ENCODE results near the gene PAPLN. TPM values are rescaled to one million over a fixed set of nuclear protein-coding genes. Genes with fewer than 3 reads are reported as not detected.
"Not testable (repeated sequence)": the region's sequence is repeated elsewhere in the genome, so short reads cannot be mapped to it uniquely, and the experiment has no call there.

The PAPLN gene
- total RNA-seq, 2 donors from 2014 or later = 18.4 to 20.1 TPM

GRCh38 chr14:73305499-73305898 lies 68.2 kb downstream of the PAPLN start:
- H3K4me3 ChIP-seq (ENCODE audit: low read length) = no peak overlapping the region
- no peak overlapping the region for H3K9ac ChIP-seq (ENCODE audit: extremely low read depth, low read length, poor library complexity, severe bottlenecking)
- DNase-seq = no peak
- TF ChIP-seq CTCF (conservative IDR thresholded peaks at IDR 0.05) = no peak
- no peaks in the 10 kb centered on the region for H3K4me1 ChIP-seq (ENCODE audit: control insufficient read depth, insufficient read depth, low read length)
- Mint-ChIP-seq H3K27me3 (ENCODE audit: insufficient read depth) (no peaks in the 10 kb centered on the region), H3K4me1 (no peaks in the 10 kb centered on the region), H3K9me3 (peaks cover 3% of the 10 kb centered on the region), H3K36me3 (ENCODE audit: low read depth) (peaks cover 30% of the 10 kb centered on the region), H3K4me3 (no peak overlapping the region), H3K27ac (no peak overlapping the region)
- H3K9me3 ChIP-seq (ENCODE audit: control insufficient read depth, low read length) = no peaks in the 10 kb centered on the region
- no peak overlapping the region for H3K27ac ChIP-seq (ENCODE audit: low read depth, low read length)
- 82 to 85% methylated on average over 3 of the region's 3 CpGs for WGBS, 2 experiments (ENCODE audit: insufficient coverage in 1 of 2, insufficient read length in 1 of 2)
- H3K27me3 ChIP-seq (ENCODE audit: control insufficient read depth, insufficient read depth, low read length, poor library complexity, severe bottlenecking) = no peaks in the 10 kb centered on the region
- peaks cover 20% of the 10 kb centered on the region for H3K36me3 ChIP-seq (ENCODE audit: control insufficient read depth, insufficient read depth, low read length)

GRCh38 chr14:73307261-73307660 lies 70.0 kb downstream of the PAPLN start:
- H3K4me1 ChIP-seq (ENCODE audit: control insufficient read depth, insufficient read depth, low read length) = no peaks in the 10 kb centered on the region
- H3K4me1 Mint-ChIP-seq = no peaks in the 10 kb centered on the region
- no peaks in the 10 kb centered on the region for H3K27me3 ChIP-seq (ENCODE audit: control insufficient read depth, insufficient read depth, low read length, poor library complexity, severe bottlenecking)
- 95 to 100% methylated on average over 2 to 3 of the region's 3 CpGs for WGBS, 2 experiments (ENCODE audit: insufficient coverage in 1 of 2, insufficient read length in 1 of 2)
- H3K36me3 Mint-ChIP-seq (ENCODE audit: low read depth) = peaks cover 21% of the 10 kb centered on the region
- DNase-seq = no peak
- H3K9me3 ChIP-seq (ENCODE audit: control insufficient read depth, low read length) = no peaks in the 10 kb centered on the region
- peaks cover 12% of the 10 kb centered on the region for H3K36me3 ChIP-seq (ENCODE audit: control insufficient read depth, insufficient read depth, low read length)
- no peak for TF ChIP-seq CTCF (conservative IDR thresholded peaks at IDR 0.05)
- H3K4me3 ChIP-seq (ENCODE audit: low read length) = no peak overlapping the region
- no peak overlapping the region for H3K4me3 Mint-ChIP-seq
- no peak overlapping the region for H3K27ac Mint-ChIP-seq
- no peak overlapping the region for H3K9ac ChIP-seq (ENCODE audit: extremely low read depth, low read length, poor library complexity, severe bottlenecking)
- no peak overlapping the region for H3K27ac ChIP-seq (ENCODE audit: low read depth, low read length)
- peaks cover 3% of the 10 kb centered on the region for H3K9me3 Mint-ChIP-seq
- H3K27me3 Mint-ChIP-seq (ENCODE audit: insufficient read depth) = no peaks in the 10 kb centered on the region

- peaks cover 14% of the 10 kb centered on the region for H3K36me3 ChIP-seq (ENCODE audit: control insufficient read depth, insufficient read depth, low read length)
- peaks cover 22% of the 10 kb centered on the region for H3K36me3 Mint-ChIP-seq (ENCODE audit: low read depth)
- not testable (repeated sequence) for H3K9me3 ChIP-seq (ENCODE audit: control insufficient read depth, low read length); H3K4me3 ChIP-seq (ENCODE audit: low read length); H3K4me3 Mint-ChIP-seq; DNase-seq; H3K27ac ChIP-seq (ENCODE audit: low read depth, low read length); H3K4me1 Mint-ChIP-seq; H3K9me3 Mint-ChIP-seq; H3K27me3 ChIP-seq (ENCODE audit: control insufficient read depth, insufficient read depth, low read length, poor library complexity, severe bottlenecking); H3K9ac ChIP-seq (ENCODE audit: extremely low read depth, low read length, poor library complexity, severe bottlenecking); H3K27me3 Mint-ChIP-seq (ENCODE audit: insufficient read depth); H3K4me1 ChIP-seq (ENCODE audit: control insufficient read depth, insufficient read depth, low read length); H3K27ac Mint-ChIP-seq
- no CpG with 5 or more reads among the region's 1 CpG for WGBS, 2 experiments (ENCODE audit: insufficient coverage in 1 of 2, insufficient read length in 1 of 2)
These were observed 71.9 kb downstream of the PAPLN start for GRCh38 chr14:73309207-73309606.

GRCh38 chr14:73311708-73312030 lies 74.4 kb downstream of the PAPLN start:
- Histone ChIP-seq H3K4me3 (ENCODE audit: low read length) (no peak overlapping the region), H3K27ac (ENCODE audit: low read depth, low read length) (no peak overlapping the region), H3K4me1 (ENCODE audit: control insufficient read depth, insufficient read depth, low read length) (no peaks in the 10 kb centered on the region), H3K9me3 (ENCODE audit: control insufficient read depth, low read length) (no peaks in the 10 kb centered on the region), H3K27me3 (ENCODE audit: control insufficient read depth, insufficient read depth, low read length, poor library complexity, severe bottlenecking) (no peaks in the 10 kb centered on the region), H3K9ac (ENCODE audit: extremely low read depth, low read length, poor library complexity, severe bottlenecking) (no peak overlapping the region), H3K36me3 (ENCODE audit: control insufficient read depth, insufficient read depth, low read length) (peaks cover 12% of the 10 kb centered on the region)
- Mint-ChIP-seq H3K36me3 (ENCODE audit: low read depth) (peaks cover 18% of the 10 kb centered on the region), H3K27ac (no peak overlapping the region), H3K4me3 (no peak overlapping the region), H3K27me3 (ENCODE audit: insufficient read depth) (no peaks in the 10 kb centered on the region), H3K4me1 (no peaks in the 10 kb centered on the region), H3K9me3 (peaks cover 3% of the 10 kb centered on the region)
- TF ChIP-seq CTCF (conservative IDR thresholded peaks at IDR 0.05) = no peak
- no peak for DNase-seq
- WGBS, 2 experiments (ENCODE audit: insufficient coverage in 1 of 2, insufficient read length in 1 of 2) = 100% methylated on average over 1 of the region's 2 CpGs; no CpG with 5 or more reads in 1 of the 2 experiments
